ENCODE measurements around the gene CAVIN1. TPM values are rescaled to one million over a fixed set of nuclear protein-coding genes. Genes with fewer than 3 reads are reported as not detected.
"Not testable (repeated sequence)": the region's sequence is repeated elsewhere in the genome, so short reads cannot be mapped to it uniquely, and the experiment has no call there.

Gene CAVIN1
- polyA plus RNA-seq, 1 experiment: 734 TPM

DNA sequence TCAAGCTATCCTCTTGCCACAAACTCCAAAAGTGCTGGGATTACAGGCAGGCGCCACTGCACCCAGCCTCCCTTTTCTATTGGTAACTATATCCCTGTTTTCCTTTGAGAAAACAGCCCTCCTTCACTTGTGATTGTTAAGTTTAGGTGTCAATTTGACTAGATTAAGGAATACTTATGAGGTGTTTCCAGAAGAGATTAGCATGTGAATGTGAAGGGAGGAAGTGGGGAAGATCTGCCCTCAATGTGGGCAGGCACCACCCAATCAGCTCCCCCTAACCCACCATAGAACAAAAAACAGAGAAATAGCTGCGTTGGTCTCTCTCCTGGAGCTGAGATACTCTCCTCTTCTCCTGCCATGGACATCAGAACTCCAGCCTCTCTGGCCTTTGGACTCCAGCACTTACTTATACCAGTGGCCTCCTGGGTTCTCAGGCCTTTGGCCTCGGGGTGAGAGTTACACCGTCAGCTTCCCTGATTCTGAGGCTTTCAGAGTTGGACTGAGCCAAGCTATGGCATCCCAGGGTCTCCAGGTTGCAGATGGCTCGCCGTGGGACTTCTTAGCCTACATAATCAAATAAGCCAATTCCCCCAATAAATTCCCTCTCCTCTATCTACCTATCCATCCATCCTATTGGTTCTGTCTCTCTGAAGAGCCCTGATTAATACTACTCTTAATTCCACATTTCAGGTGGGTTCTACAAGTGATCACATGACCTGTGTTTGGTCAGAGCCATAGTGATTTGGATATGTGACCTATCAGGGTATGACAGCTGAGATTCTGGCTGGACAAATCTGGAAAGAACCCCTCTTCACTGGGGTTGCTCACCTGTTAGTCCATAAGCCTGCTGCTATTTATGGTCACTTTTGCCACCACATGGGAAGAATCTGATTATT lies 22.9 kb downstream of the CAVIN1 start:
- no peak for DNase-seq (ENCODE audit: low read depth)
- TF ChIP-seq, protein P1, sequence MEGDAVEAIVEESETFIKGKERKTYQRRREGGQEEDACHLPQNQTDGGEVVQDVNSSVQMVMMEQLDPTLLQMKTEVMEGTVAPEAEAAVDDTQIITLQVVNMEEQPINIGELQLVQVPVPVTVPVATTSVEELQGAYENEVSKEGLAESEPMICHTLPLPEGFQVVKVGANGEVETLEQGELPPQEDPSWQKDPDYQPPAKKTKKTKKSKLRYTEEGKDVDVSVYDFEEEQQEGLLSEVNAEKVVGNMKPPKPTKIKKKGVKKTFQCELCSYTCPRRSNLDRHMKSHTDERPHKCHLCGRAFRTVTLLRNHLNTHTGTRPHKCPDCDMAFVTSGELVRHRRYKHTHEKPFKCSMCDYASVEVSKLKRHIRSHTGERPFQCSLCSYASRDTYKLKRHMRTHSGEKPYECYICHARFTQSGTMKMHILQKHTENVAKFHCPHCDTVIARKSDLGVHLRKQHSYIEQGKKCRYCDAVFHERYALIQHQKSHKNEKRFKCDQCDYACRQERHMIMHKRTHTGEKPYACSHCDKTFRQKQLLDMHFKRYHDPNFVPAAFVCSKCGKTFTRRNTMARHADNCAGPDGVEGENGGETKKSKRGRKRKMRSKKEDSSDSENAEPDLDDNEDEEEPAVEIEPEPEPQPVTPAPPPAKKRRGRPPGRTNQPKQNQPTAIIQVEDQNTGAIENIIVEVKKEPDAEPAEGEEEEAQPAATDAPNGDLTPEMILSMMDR (IDR thresholded peaks at IDR 0.05; ENCODE audit: insufficient read depth, low read depth, low read length): no peak
- H3K4me3 ChIP-seq (ENCODE audit: low read depth, low read length): no peak overlapping the region
- H3K36me3 ChIP-seq (ENCODE audit: control insufficient read depth, insufficient read depth, low read length): peaks cover 19% of the 10 kb centered on the region
- POLR2A ChIA-PET: no interaction called here
- H3K27me3 ChIP-seq (ENCODE audit: control insufficient read depth, insufficient read depth, low read length): no peaks in the 10 kb centered on the region
- CTCF ChIA-PET: interaction anchor here (0.9 to 3.4 kb wide), 7 partner anchors 11 to 127 kb away, joined by 3 to 17 read pairs (median 6); partner anchors contain the start of gene STAT3

GRCh38 chr17:42399121-42399520 lies 23.9 kb downstream of the CAVIN1 start:
- TF ChIP-seq, protein P1 (IDR thresholded peaks at IDR 0.05; ENCODE audit: insufficient read depth, low read depth, low read length): no peak
- no peaks in the 10 kb centered on the region for H3K27me3 ChIP-seq (ENCODE audit: control insufficient read depth, insufficient read depth, low read length)
- POLR2A ChIA-PET: interaction anchor here (1.2 kb wide), 1 partner anchor 87 kb away, joined by 3 read pairs; no protein-coding TSS in a partner anchor
- peaks cover 13% of the 10 kb centered on the region for H3K36me3 ChIP-seq (ENCODE audit: control insufficient read depth, insufficient read depth, low read length)
- CTCF ChIA-PET: interaction anchor here (0.9 to 3.4 kb wide), 9 partner anchors 10 to 128 kb away, joined by 3 to 17 read pairs (median 5); partner anchors contain the start of gene STAT3
- H3K4me3 ChIP-seq (ENCODE audit: low read depth, low read length): no peak overlapping the region
- no peak for DNase-seq (ENCODE audit: low read depth)

DNA sequence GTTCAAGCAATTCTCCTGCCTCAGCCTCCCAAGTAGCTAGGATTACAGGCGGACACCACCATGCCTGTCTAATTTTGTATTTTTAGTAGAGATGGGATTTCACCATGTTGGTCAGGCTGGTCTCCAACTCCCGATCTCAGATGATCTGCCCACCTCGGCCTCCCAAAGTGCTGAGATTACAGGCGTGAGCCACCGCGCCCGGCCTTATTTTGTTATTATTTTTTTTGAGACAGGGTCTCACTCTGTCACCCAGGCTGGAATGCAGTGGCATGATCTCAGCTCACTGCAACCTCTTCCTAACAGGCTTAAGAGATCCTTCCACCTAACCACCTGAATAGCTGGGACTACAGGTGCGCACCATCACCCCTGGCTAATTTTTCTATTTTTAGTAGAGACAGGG lies 27.5 kb downstream of the CAVIN1 start:
- CTCF ChIA-PET; POLR2A ChIA-PET; DNase-seq (ENCODE audit: low read depth); H3K27me3 ChIP-seq (ENCODE audit: control insufficient read depth, insufficient read depth, low read length); H3K4me3 ChIP-seq (ENCODE audit: low read depth, low read length); H3K36me3 ChIP-seq (ENCODE audit: control insufficient read depth, insufficient read depth, low read length): not testable (repeated sequence)

GRCh38 chr17:42394838-42395237 lies 28.2 kb downstream of the CAVIN1 start:
- CTCF ChIA-PET: no interaction called here
- POLR2A ChIA-PET: no interaction called here
- Histone ChIP-seq H3K36me3 (ENCODE audit: control insufficient read depth, insufficient read depth, low read length) (no peaks in the 10 kb centered on the region), H3K27me3 (ENCODE audit: control insufficient read depth, insufficient read depth, low read length) (no peaks in the 10 kb centered on the region), H3K4me3 (ENCODE audit: low read depth, low read length) (no peak overlapping the region)
- TF ChIP-seq, protein P1 (IDR thresholded peaks at IDR 0.05; ENCODE audit: insufficient read depth, low read depth, low read length): no peak
- DNase-seq (ENCODE audit: low read depth): no peak

GRCh38 chr17:42392692-42393415 lies 30.2 kb downstream of the CAVIN1 start:
- Histone ChIP-seq H3K27me3 (ENCODE audit: control insufficient read depth, insufficient read depth, low read length) (no peaks in the 10 kb centered on the region), H3K36me3 (ENCODE audit: control insufficient read depth, insufficient read depth, low read length) (no peaks in the 10 kb centered on the region), H3K4me3 (ENCODE audit: low read depth, low read length) (no peak overlapping the region)
- CTCF ChIA-PET: interaction anchor here (0.6 to 1.2 kb wide), 2 partner anchors 34 to 141 kb away, joined by 3 to 4 read pairs; no protein-coding TSS in a partner anchor
- TF ChIP-seq, protein P1 (IDR thresholded peaks at IDR 0.05; ENCODE audit: insufficient read depth, low read depth, low read length): no peak
- POLR2A ChIA-PET: no interaction called here
- no peak for DNase-seq (ENCODE audit: low read depth)

- H3K36me3 ChIP-seq (ENCODE audit: control insufficient read depth, insufficient read depth, low read length); DNase-seq (ENCODE audit: low read depth); POLR2A ChIA-PET; CTCF ChIA-PET; H3K27me3 ChIP-seq (ENCODE audit: control insufficient read depth, insufficient read depth, low read length); H3K4me3 ChIP-seq (ENCODE audit: low read depth, low read length): not testable (repeated sequence)
Measured at GRCh38 chr17:42391439-42391838, 31.6 kb downstream of the CAVIN1 start.

All from BJ (cell line).